ENCODE data around the gene FAM53C.

FAM53C gene

DNA sequence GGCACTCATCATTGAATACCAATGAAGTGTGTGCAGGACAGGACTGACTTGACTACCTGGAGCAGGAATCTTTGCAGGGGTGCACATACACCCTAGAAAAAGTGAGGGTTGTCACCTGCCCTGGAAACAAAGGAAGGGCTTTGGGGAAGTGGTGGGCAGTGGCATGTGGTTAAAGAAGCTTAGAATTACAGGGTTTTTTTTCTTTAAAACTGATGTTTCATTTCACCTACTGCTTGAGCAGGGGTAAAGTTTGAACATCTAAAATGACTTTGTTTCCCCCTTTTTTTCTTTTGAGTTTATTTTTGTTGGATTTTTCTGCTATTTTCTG is 12.5 kb downstream of the FAM53C start:
- TF ChIP-seq, protein P1, sequence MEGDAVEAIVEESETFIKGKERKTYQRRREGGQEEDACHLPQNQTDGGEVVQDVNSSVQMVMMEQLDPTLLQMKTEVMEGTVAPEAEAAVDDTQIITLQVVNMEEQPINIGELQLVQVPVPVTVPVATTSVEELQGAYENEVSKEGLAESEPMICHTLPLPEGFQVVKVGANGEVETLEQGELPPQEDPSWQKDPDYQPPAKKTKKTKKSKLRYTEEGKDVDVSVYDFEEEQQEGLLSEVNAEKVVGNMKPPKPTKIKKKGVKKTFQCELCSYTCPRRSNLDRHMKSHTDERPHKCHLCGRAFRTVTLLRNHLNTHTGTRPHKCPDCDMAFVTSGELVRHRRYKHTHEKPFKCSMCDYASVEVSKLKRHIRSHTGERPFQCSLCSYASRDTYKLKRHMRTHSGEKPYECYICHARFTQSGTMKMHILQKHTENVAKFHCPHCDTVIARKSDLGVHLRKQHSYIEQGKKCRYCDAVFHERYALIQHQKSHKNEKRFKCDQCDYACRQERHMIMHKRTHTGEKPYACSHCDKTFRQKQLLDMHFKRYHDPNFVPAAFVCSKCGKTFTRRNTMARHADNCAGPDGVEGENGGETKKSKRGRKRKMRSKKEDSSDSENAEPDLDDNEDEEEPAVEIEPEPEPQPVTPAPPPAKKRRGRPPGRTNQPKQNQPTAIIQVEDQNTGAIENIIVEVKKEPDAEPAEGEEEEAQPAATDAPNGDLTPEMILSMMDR (IDR thresholded peaks at IDR 0.05; ENCODE audit: control extremely low read depth, extremely low read depth, low read depth, missing control alignments) = no peak
- ChIA-PET CTCF (interaction anchor here (0.9 to 9.4 kb wide), 4 partner anchors 14 to 943 kb away, joined by 3 to 403 read pairs (median 126); partner anchors contain the start of genes CDC25C, FAM53C and MATR3), POLR2A (interaction anchor here (0.6 to 9.5 kb wide), 2 partner anchors 11 to 100 kb away, joined by 4 to 166 read pairs; partner anchors contain the start of gene FAM53C)

DNA sequence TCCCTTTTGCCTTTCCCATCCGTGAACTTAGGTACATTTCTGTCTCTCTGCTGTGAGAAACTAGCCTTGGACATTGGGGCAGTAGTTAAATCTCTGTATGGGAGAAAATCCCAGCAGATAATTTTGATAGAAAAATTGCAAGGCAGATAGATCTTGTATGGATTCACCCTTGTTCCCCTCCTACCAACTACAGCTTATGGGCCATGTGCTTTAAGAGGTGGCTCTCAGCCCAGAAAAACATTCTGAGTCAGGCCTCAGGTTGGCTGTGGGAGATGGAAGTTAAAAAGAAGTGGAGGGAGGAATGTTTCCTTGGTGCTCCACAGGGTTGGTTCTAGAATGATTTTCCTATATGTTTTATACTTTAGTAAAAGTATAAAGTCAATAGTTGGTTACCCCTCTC is 13.0 kb downstream of the FAM53C start:
- ChIA-PET POLR2A (interaction anchor here (9.5 kb wide), 1 partner anchor 12 kb away, joined by 166 read pairs; the partner anchor contains the start of gene FAM53C), CTCF (interaction anchor here (0.9 to 9.4 kb wide), 17 partner anchors 10 to 943 kb away, joined by 3 to 403 read pairs (median 9); partner anchors contain the start of genes CDC25C, FAM53C and MATR3)
- TF ChIP-seq, protein P1 (IDR thresholded peaks at IDR 0.05; ENCODE audit: control extremely low read depth, extremely low read depth, low read depth, missing control alignments) = no peak
- DNase-seq (ENCODE audit: extremely low spot score) = no peak

More for the DNA sequence above, 12.5 kb downstream of the FAM53C start:
- DNase-seq (ENCODE audit: extremely low spot score) = no peak

DNA sequence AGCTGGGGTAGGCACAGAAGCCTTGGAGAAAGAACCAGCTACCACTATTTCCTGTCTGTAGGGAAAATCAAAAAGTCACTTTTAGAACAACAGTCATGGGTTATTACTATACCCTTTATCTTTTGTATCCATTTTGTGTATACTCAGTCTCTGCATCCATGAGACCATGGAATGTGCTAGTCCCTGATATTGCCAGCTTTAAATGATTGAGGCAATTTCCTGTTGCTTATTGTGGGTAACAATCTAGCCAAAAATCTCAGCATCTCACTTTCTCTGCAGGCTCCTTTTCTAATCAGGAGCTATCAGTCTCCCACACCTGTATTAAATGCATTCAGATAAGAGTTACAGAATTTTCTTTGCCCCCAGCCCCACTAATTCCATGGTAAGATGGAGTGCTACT is 13.5 kb downstream of the FAM53C start:
- ChIA-PET CTCF (interaction anchor here (0.7 to 9.4 kb wide), 54 partner anchors 10 to 1804 kb away, joined by 3 to 403 read pairs (median 5); partner anchors contain the start of genes BRD8, CDC23, CDC25C and EGR1), POLR2A (interaction anchor here (9.5 kb wide), 1 partner anchor 12 kb away, joined by 166 read pairs; the partner anchor contains the start of gene FAM53C)
- TF ChIP-seq, protein P1 (IDR thresholded peaks at IDR 0.05; ENCODE audit: control extremely low read depth, extremely low read depth, low read depth, missing control alignments) = no peak
- no peak for DNase-seq (ENCODE audit: extremely low spot score)

DNA sequence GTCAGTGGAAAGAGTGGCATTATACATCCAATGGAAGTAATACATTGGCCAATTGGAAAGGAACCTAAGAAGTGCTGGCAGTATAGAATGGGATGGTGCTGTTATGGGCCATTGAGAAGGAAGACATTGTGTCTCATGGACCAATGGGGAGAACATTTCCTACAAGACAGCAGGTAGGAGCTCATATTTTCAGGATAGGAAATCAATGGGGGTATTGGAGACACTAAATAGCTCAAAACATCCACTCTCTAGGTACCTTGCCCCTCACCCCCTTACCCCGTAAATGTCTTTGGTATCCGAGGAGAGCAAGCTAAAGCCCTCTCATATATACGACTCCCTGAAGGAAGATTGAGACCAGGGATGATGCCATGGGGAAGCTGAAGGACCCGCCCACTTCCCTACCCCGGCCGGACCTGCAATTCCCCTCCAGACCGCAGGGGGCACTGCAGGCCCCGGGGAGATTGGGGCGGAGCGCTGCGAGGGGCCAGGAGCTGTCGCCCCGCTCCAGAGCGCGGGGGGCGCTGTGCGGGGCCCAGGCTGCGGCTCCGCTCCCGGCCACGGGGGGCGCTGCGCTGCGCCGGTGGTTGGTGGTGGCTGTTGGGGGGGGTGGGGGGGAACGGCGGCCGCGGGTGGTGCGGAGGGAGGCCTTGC is 14.1 kb downstream of the FAM53C start, which contains the start of gene KDM3B:
Gene KDM3B, plus strand, starts transcription at position 615 of the 651 bp plus-strand sequence. CDS start 111 bp downstream, outside the sequence.
- ChIA-PET POLR2A (interaction anchor here (0.7 to 9.5 kb wide), 5 partner anchors 8 to 113 kb away, joined by 3 to 166 read pairs (median 7); partner anchors contain the start of genes CDC25C, EGR1 and FAM53C), CTCF (interaction anchor here (0.7 to 9.4 kb wide), 64 partner anchors 9 to 1803 kb away, joined by 3 to 403 read pairs (median 4); partner anchors contain the start of genes BRD8, CDC23, CDC25C and EGR1)
- DNase-seq (ENCODE audit: extremely low spot score) = peak; percentile 95
- TF ChIP-seq, protein P1 (IDR thresholded peaks at IDR 0.05; ENCODE audit: control extremely low read depth, extremely low read depth, low read depth, missing control alignments) = peak; percentile 100

DNA sequence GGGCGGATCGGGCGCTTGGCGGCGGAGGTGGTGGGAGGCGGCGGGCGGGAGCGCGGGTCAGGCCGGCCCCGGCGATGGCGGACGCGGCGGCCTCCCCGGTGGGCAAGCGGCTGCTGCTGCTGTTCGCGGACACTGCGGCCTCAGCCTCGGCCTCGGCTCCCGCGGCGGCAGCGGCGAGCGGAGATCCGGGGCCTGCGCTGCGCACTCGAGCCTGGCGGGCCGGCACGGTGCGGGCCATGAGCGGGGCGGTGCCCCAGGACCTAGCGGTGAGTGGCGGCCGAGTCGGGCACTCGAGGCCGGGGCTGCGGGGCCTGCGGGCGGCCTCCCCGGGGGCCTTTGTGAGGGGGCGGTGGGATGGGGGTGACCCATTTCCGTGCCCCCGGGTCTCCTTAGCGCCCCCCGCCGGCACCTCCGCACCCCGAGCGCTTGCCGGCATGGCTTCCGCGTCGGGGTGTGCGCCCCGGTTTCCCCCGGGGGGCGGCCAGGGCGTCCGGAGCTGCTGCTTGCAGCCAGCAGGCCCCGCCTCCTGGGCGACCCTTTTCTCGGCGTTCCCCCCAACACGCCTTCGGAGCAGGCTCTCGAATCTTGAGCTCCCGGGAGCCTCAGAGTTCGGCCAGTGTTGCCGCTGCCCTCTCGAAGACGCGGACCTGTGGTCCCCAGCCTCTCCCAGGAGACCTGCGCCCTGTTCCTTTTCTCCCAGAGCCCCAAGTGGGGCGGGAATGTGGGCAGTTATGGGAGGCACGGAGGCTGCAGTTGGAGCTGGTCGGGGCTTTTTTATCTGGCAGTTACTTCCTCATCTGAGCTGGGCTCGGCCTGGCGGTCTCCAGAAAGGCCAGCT is 14.9 kb downstream of the FAM53C start:
- ChIA-PET POLR2A (interaction anchor here (0.5 to 9.5 kb wide), 9 partner anchors 8 to 113 kb away, joined by 3 to 166 read pairs (median 5); partner anchors contain the start of genes CDC25C, EGR1 and FAM53C), CTCF (interaction anchor here (0.7 to 9.4 kb wide), 72 partner anchors 8 to 1803 kb away, joined by 3 to 403 read pairs (median 4); partner anchors contain the start of genes BRD8, CDC23, CDC25C and EGR1)
- TF ChIP-seq, protein P1 (IDR thresholded peaks at IDR 0.05; ENCODE audit: control extremely low read depth, extremely low read depth, low read depth, missing control alignments) = peak; percentile 61
- DNase-seq (ENCODE audit: extremely low spot score) = peak; percentile 76
